ENCODE results near the gene TPX2. TPM values are rescaled to one million over a fixed set of nuclear protein-coding genes. Genes with fewer than 3 reads are reported as not detected.

Gene TPX2
- total and polyA plus RNA-seq, 2 experiments from 2014 or later = 12.3 to 120 TPM

DNA sequence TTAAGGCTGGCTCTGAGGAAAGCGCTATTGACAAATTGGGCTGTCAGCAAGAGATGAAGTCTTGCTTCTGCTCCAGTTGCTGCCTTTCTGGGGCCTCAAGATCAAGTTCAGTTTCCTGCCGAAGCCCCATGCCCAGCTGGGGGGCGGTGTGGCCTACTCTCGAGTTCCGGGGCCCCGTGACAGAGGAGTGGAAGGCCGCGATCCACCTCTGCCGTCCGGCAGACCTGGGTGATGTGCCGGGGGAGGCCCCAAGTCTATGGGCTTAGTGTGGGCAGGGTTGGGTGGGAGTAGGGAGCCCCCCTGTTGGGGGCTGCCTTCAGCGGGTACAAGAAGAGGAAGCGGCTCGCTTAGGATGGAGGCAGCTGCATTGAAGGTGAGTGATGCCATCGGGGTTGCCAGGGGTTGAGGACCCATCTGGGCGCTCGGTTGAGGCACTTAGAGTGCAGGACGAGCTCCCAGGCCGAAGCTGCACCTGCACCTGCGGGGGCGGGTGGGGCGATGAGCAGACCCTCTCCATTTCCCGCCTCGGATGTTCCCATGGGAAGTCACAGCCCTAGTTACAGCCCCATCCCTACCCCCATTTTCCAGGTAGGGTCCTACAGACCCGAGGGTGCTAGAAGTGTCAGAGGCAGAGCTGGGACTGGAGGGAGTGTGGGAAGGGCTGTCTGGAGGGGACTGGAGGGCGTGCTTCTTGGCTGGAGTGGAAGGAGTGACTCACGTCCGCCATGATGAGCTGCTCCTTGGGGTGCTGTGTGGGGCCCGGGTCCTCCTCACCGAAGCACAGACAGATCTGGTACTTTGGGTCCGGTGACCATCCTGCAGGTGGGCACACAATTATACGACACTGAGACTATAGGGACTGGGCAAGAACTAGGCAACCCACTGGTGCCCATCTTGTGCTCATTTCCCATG is 109.3 kb downstream of the TPX2 start:
- no peak for DNase-seq (ENCODE audit: low read depth in 1 of 2, low spot score in 1 of 2)
- no peaks in the 10 kb centered on the region for H3K9me3 ChIP-seq (ENCODE audit: low read depth)
- TF ChIP-seq, protein P1, sequence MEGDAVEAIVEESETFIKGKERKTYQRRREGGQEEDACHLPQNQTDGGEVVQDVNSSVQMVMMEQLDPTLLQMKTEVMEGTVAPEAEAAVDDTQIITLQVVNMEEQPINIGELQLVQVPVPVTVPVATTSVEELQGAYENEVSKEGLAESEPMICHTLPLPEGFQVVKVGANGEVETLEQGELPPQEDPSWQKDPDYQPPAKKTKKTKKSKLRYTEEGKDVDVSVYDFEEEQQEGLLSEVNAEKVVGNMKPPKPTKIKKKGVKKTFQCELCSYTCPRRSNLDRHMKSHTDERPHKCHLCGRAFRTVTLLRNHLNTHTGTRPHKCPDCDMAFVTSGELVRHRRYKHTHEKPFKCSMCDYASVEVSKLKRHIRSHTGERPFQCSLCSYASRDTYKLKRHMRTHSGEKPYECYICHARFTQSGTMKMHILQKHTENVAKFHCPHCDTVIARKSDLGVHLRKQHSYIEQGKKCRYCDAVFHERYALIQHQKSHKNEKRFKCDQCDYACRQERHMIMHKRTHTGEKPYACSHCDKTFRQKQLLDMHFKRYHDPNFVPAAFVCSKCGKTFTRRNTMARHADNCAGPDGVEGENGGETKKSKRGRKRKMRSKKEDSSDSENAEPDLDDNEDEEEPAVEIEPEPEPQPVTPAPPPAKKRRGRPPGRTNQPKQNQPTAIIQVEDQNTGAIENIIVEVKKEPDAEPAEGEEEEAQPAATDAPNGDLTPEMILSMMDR (IDR thresholded peaks at IDR 0.05; ENCODE audit: low read depth, low read length) = no peak

DNA sequence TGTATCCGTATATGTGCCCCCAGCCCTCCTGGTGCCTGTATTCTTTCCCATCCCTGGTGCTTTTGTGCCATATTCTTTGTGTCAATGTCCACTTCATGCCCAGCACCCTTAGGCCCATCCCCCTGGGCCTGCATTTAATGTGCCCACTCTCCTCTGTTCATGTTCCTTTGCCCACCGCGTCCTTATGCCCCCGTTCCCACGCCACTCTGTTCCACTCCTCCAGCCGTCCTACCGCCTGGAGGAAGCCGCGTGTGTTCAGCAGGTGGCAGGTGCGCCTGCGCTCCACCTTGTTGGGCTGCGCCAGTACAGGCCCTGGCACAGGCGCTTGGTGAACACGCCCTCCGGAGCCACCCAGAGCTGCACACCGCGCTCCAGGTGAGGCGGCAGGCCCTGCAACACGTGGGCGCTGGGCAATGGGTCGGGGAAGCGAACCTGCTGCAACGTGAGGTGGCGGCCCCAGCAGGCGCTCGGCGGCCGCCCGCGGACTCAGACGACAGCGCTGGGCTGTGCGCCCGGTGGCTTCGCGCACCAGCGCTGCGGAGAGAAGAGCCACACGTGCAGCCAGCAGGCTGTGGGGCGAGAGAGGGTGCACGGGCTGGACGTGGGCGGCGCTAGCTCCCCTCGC is 110.3 kb downstream of the TPX2 start:
- Histone ChIP-seq H3K9me3 (ENCODE audit: low read depth) (no peaks in the 10 kb centered on the region), H3K36me3 (no peaks in the 10 kb centered on the region), H3K4me1 (ENCODE audit: low read depth) (peaks cover 9% of the 10 kb centered on the region), H3K27me3 (peaks cover 29% of the 10 kb centered on the region), H3K4me3 (no peak overlapping the region), H3K27ac (no peak overlapping the region)
- no peak for DNase-seq (ENCODE audit: low read depth in 1 of 2, low spot score in 1 of 2)
- TF ChIP-seq, protein P1 (IDR thresholded peaks at IDR 0.05; ENCODE audit: low read depth, low read length) = no peak

More for the DNA sequence above, 109.3 kb downstream of the TPX2 start:
- Histone ChIP-seq H3K27ac (no peak overlapping the region), H3K4me3 (no peak overlapping the region), H3K36me3 (no peaks in the 10 kb centered on the region), H3K27me3 (peaks cover 29% of the 10 kb centered on the region), H3K4me1 (ENCODE audit: low read depth) (peaks cover 9% of the 10 kb centered on the region)

Other genes starting within 250 kb of the TPX2 start
- gene HM13, start 224.8 kb upstream of the TPX2 start, total RNA-seq = 49.8 and 62.6 TPM in 2 replicates
- gene HM13, start 224.8 kb upstream of the TPX2 start, polyA plus RNA-seq = 125 and 170 TPM in 2 replicates
- gene ID1, start 134.0 kb upstream of the TPX2 start, total RNA-seq = 596 and 766 TPM in 2 replicates
- 152 and 223 TPM in 2 replicates for gene ID1, start 134.0 kb upstream of the TPX2 start, polyA plus RNA-seq
- not detected in 2 replicates for gene COX4I2, start 101.4 kb upstream of the TPX2 start, total RNA-seq
- gene COX4I2, start 101.4 kb upstream of the TPX2 start, polyA plus RNA-seq = 0.81 and 0.97 TPM in 2 replicates
- 74.6 and 81.2 TPM in 2 replicates for gene BCL2L1, start 16.4 kb upstream of the TPX2 start, total RNA-seq
- gene BCL2L1, start 16.4 kb upstream of the TPX2 start, polyA plus RNA-seq = 37.8 and 40.5 TPM in 2 replicates
- 0.15 TPM in 1 of 2 replicates, not detected in the other for gene MYLK2, start 80.1 kb downstream of the TPX2 start, total RNA-seq
- 0.26 TPM in 1 of 2 replicates, not detected in the other for gene MYLK2, start 80.1 kb downstream of the TPX2 start, polyA plus RNA-seq
- 0.07 and 0.83 TPM in 2 replicates for gene FOXS1, start 106.3 kb downstream of the TPX2 start, total RNA-seq
- gene FOXS1, start 106.3 kb downstream of the TPX2 start, polyA plus RNA-seq = 0.23 TPM in 1 of 2 replicates, not detected in the other
- gene DUSP15, start 131.2 kb downstream of the TPX2 start, total RNA-seq = 20.3 and 23.6 TPM in 2 replicates
- 7.2 and 8.0 TPM in 2 replicates for gene DUSP15, start 131.2 kb downstream of the TPX2 start, polyA plus RNA-seq
- 0.15 TPM in 1 of 2 replicates, not detected in the other for gene TTLL9, start 131.3 kb downstream of the TPX2 start, total RNA-seq
- 0.09 and 0.47 TPM in 2 replicates for gene TTLL9, start 131.3 kb downstream of the TPX2 start, polyA plus RNA-seq
- gene PDRG1, start 212.8 kb downstream of the TPX2 start, total RNA-seq = 12.6 and 14.4 TPM in 2 replicates
- 38.6 and 45.2 TPM in 2 replicates for gene PDRG1, start 212.8 kb downstream of the TPX2 start, polyA plus RNA-seq
- gene XKR7, start 228.9 kb downstream of the TPX2 start, total RNA-seq = 0.03 and 0.04 TPM in 2 replicates
- gene XKR7, start 228.9 kb downstream of the TPX2 start, polyA plus RNA-seq = 0.02 TPM in 1 of 2 replicates, not detected in the other